Astrocyte (in vitro differentiated cells and primary cell): ENCODE results near the gene ADNP2.

Experiments
- EZH2 ChIP-seq: IDR thresholded peaks from 2 replicates; pipeline ENCODE4 v1.6.1; 2012; ENCODE audit warnings: mild to moderate bottlenecking, low read length, inconsistent platforms; ENCODE audit not compliant: insufficient read depth
- TF ChIP-seq, protein P1 (sequence below): IDR thresholded peaks from 2 replicates; pipeline ENCODE4 v1.5.1; 2011; ENCODE audit warnings: low read depth, mild to moderate bottlenecking, inconsistent platforms, low read length, moderate library complexity; ENCODE audit not compliant: insufficient read depth

DNA sequence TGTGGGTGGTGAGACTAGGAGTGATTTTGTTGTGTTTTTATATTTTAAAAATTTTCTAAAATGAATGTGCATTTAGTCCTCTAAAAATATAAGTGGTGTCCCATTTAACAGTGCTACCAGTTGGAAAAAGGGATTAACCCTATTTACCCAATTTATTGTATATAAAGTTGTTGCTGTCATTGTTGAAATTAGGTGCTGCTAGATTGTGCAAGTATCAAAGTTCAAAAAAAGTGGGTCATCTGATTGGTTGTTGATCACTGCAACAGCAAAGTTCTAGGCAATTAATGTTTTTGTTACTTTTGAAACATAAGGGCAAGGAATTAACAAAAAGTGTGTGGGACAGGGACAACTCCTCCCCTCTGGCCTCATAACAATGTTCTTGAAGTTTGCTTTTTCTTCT, 40.6 kb downstream of the ADNP2 start:
- TF ChIP-seq, protein P1, sequence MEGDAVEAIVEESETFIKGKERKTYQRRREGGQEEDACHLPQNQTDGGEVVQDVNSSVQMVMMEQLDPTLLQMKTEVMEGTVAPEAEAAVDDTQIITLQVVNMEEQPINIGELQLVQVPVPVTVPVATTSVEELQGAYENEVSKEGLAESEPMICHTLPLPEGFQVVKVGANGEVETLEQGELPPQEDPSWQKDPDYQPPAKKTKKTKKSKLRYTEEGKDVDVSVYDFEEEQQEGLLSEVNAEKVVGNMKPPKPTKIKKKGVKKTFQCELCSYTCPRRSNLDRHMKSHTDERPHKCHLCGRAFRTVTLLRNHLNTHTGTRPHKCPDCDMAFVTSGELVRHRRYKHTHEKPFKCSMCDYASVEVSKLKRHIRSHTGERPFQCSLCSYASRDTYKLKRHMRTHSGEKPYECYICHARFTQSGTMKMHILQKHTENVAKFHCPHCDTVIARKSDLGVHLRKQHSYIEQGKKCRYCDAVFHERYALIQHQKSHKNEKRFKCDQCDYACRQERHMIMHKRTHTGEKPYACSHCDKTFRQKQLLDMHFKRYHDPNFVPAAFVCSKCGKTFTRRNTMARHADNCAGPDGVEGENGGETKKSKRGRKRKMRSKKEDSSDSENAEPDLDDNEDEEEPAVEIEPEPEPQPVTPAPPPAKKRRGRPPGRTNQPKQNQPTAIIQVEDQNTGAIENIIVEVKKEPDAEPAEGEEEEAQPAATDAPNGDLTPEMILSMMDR = no peak
- no peak for TF ChIP-seq EZH2
